ENCODE results near the gene MUC12. TPM values are rescaled to one million over a fixed set of nuclear protein-coding genes. Genes with fewer than 3 reads are reported as not detected.

Gene MUC12
- polyA plus RNA-seq, 4 donors = 2.6 to 31.8 (median 17.0) TPM

- H3K9me3 ChIP-seq (ENCODE audit: control insufficient read depth in 2 of 2, insufficient read depth in 1 of 2, low read depth in 1 of 2, low read length in 1 of 2) = no peaks in the 10 kb centered on the region
- no peaks in the 10 kb centered on the region for H3K36me3 ChIP-seq (ENCODE audit: control insufficient read depth in 3 of 3, insufficient read depth in 2 of 3, low read depth in 1 of 3, low read length in 3 of 3)
- FAIRE-seq (no peak), DNase-seq (no peak)
- 56 to 72% (median 60%) methylated on average over 7 of the region's 7 CpGs for WGBS, 3 donors
- no peak overlapping the region for H3K27ac ChIP-seq (ENCODE audit: low read depth in 1 of 3, low read length in 2 of 3)
- H3K4me3 ChIP-seq (ENCODE audit: low read depth in 1 of 3, low read length in 3 of 3) = no peak overlapping the region
- peaks cover 0 to 19% (median 3%) of the 10 kb centered on the region in 3 donors for H3K27me3 ChIP-seq (ENCODE audit: control insufficient read depth in 3 of 3, insufficient read depth in 3 of 3, low read length in 3 of 3)
- H3K4me1 ChIP-seq (ENCODE audit: control insufficient read depth in 3 of 3, insufficient read depth in 2 of 3, low read depth in 1 of 3, low read length in 2 of 3) = no peaks in the 10 kb centered on the region
Measured at GRCh38 chr7:101066833-101067177, 97.4 kb downstream of the MUC12 start.

GRCh38 chr7:101068401-101068800, 99.0 kb downstream of the MUC12 start:
- Histone ChIP-seq H3K27ac (ENCODE audit: low read depth in 1 of 3, low read length in 2 of 3) (no peak overlapping the region), H3K9me3 (ENCODE audit: control insufficient read depth in 2 of 2, insufficient read depth in 1 of 2, low read depth in 1 of 2, low read length in 1 of 2) (no peaks in the 10 kb centered on the region), H3K27me3 (ENCODE audit: control insufficient read depth in 3 of 3, insufficient read depth in 3 of 3, low read length in 3 of 3) (peaks cover 0 to 21% (median 3%) of the 10 kb centered on the region in 3 donors), H3K4me1 (ENCODE audit: control insufficient read depth in 3 of 3, insufficient read depth in 2 of 3, low read depth in 1 of 3, low read length in 2 of 3) (no peaks in the 10 kb centered on the region), H3K4me3 (ENCODE audit: low read depth in 1 of 3, low read length in 3 of 3) (no peak overlapping the region), H3K36me3 (ENCODE audit: control insufficient read depth in 3 of 3, insufficient read depth in 2 of 3, low read depth in 1 of 3, low read length in 3 of 3) (no peaks in the 10 kb centered on the region)
- no peak for DNase-seq
- 83 to 87% (median 83%) methylated on average over 10 of the region's 10 CpGs for WGBS, 3 donors
- no peak for FAIRE-seq

Other genes starting within 250 kb of the MUC12 start
- gene EPO, start 249.1 kb upstream of the MUC12 start, polyA plus RNA-seq = under 1 TPM in 2 of 4 donors, not detected in 2; 0.04 to 0.15 TPM
- under 1 TPM in 1 of 4 donors, not detected in 3; 0.03 TPM for gene ZAN, start 236.0 kb upstream of the MUC12 start, polyA plus RNA-seq
- gene EPHB4, start 142.0 kb upstream of the MUC12 start, polyA plus RNA-seq = 10 to 100 TPM in 2 of 4 donors, 1 to 10 TPM in 2; 1.3 to 53.9 (median 20.0) TPM
- gene SLC12A9, start 116.9 kb upstream of the MUC12 start, polyA plus RNA-seq = 10 to 100 TPM; 10.5 to 28.8 (median 19.5) TPM
- 10 to 100 TPM in 3 of 4 donors, 1 to 10 TPM in 1; 3.4 to 35.7 (median 16.7) TPM for gene TRIP6, start 102.2 kb upstream of the MUC12 start, polyA plus RNA-seq
- 100 to 1,000 TPM in 1 of 4 donors, 10 to 100 TPM in 3; 77.1 to 113 (median 90.0) TPM for gene SRRT, start 94.5 kb upstream of the MUC12 start, polyA plus RNA-seq
- 1 to 10 TPM; 2.2 to 5.3 (median 4.2) TPM for gene UFSP1, start 79.8 kb upstream of the MUC12 start, polyA plus RNA-seq
- 10 to 100 TPM in 2 of 4 donors, 1 to 10 TPM in 2; 3.5 to 11.2 (median 7.7) TPM for gene ACHE, start 73.7 kb upstream of the MUC12 start, polyA plus RNA-seq
- gene MUC3A, start 20.0 kb upstream of the MUC12 start, polyA plus RNA-seq = 100 to 1,000 TPM in 2 of 4 donors, 10 to 100 TPM in 2; 49.6 to 242 (median 104) TPM
- 100 to 1,000 TPM in 1 of 4 donors, 10 to 100 TPM in 3; 16.1 to 243 (median 23.7) TPM for gene MUC17, start 50.5 kb downstream of the MUC12 start, polyA plus RNA-seq
- 10 to 100 TPM in 2 of 4 donors, 1 to 10 TPM in 2; 7.6 to 24.9 (median 12.5) TPM for gene TRIM56, start 115.9 kb downstream of the MUC12 start, polyA plus RNA-seq
- 10 to 100 TPM in 1 of 4 donors, 1 to 10 TPM in 2, under 1 TPM in 1; 0.80 to 35.4 (median 2.7) TPM for gene SERPINE1, start 157.5 kb downstream of the MUC12 start, polyA plus RNA-seq
- 100 to 1,000 TPM in 1 of 4 donors, 10 to 100 TPM in 3; 62.7 to 134 (median 87.3) TPM for gene AP1S1, start 184.9 kb downstream of the MUC12 start, polyA plus RNA-seq
- gene VGF, start 196.0 kb downstream of the MUC12 start, polyA plus RNA-seq = under 1 TPM in 2 of 4 donors, not detected in 2; 0.32 to 0.49 TPM
- gene NAT16, start 210.7 kb downstream of the MUC12 start, polyA plus RNA-seq = under 1 TPM in 2 of 4 donors, not detected in 2; 0.04 to 0.10 TPM
- gene MOGAT3, start 231.5 kb downstream of the MUC12 start, polyA plus RNA-seq = 10 to 100 TPM; 15.4 to 69.3 (median 61.1) TPM
- gene PLOD3, start 248.0 kb downstream of the MUC12 start, polyA plus RNA-seq = 10 to 100 TPM; 54.5 to 67.0 (median 58.8) TPM
- 100 to 1,000 TPM in 3 of 4 donors, 10 to 100 TPM in 1; 68.1 to 240 (median 163) TPM for gene ZNHIT1, start 248.6 kb downstream of the MUC12 start, polyA plus RNA-seq

All from small intestine (tissue), 7 donors.